Stimulated activated memory B cell treated with anti-CD40 and anti-IgM and Interleukin-4, amounts not matched to agents 10 μg/mL and 1 μg/mL and 100 μg/mL, for 72 hours (primary cell): ENCODE results near the gene RAPGEF1.
A peak's percentile ranks its signal among the peaks of the same experiment; 100 is the strongest.

Experiments used
- ATAC-seq: fragments of 150-1000 bp; cut with Tn5 transposase; 2 replicates; pipeline ENCODE4 v1.10.0; 2021
- H3K27ac Mint-ChIP-seq: one replicate; pipeline ENCODE4 v1.8.0; 2022; ENCODE audit warnings: mild to moderate bottlenecking, mixed read lengths
- H3K27me3 Mint-ChIP-seq: one replicate; pipeline ENCODE4 v1.8.0; 2022; ENCODE audit warnings: mixed read lengths
- H3K36me3 Mint-ChIP-seq: one replicate; pipeline ENCODE4 v1.8.0; 2022; ENCODE audit warnings: mixed read lengths
- H3K4me1 Mint-ChIP-seq: one replicate; pipeline ENCODE4 v1.8.0; 2022; ENCODE audit warnings: mixed read lengths
- H3K4me3 Mint-ChIP-seq: one replicate; pipeline ENCODE4 v1.8.0; 2022; ENCODE audit warnings: mild to moderate bottlenecking, moderate library complexity, mixed read lengths
- H3K9me3 Mint-ChIP-seq: one replicate; pipeline ENCODE4 v1.8.0; 2022; ENCODE audit warnings: mixed read lengths

Gene RAPGEF1

GRCh38 chr9:131534721-131535237 is 205.1 kb downstream of the RAPGEF1 start:
- Mint-ChIP-seq H3K27me3 (no peaks in the 10 kb centered on the region), H3K36me3 (no peaks in the 10 kb centered on the region), H3K27ac (no peak overlapping the region), H3K9me3 (no peaks in the 10 kb centered on the region), H3K4me3 (no peak overlapping the region), H3K4me1 (peaks cover 17% of the 10 kb centered on the region)
- no peak for ATAC-seq

DNA sequence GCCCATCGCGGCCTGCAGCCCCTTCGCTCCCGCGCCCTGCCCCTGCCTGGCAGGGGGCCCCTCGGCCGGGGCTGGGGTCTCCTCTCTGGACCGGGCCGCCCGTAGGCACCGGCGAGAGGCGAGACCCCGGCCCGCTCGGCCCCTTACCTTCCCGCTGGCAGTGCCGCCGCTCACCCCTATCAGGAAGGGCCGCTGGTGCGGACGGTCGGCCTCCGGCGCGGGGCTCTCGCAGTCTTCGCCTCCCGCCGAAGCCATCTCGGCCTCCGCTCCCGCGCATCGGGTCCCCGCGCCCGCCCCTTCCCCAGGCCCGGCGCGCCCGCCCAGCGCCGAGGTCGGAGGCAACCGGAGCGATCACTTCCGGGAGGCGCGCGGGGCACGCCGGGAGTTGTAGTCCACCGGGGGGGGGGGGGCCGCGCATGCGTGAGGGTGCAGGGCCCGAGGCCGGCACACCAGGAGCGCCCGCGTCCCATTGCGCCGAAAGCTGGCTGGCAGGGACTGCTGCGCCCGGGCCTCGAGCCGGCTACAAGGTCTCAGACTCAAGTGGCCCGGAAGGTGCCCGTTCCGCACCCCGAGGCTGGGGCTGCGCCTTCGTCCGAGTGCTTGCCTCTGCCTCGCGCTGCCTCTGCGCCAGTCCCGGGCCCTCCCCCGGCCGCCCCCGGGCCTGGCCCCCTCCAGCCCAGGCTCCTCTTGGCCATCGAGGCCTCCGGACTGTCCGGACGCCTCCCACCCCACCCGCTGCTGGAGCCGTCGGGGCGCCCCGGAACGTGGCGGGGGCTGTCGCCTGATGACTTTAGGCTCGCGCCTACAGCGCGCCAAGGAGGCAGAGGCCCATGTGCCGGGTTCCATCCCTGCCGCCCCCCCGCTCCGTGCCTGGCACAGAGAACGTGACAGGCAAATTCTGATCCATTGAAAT is 208.7 kb downstream of the RAPGEF1 start, which contains the start of gene UCK1:
Gene UCK1 (minus strand): TSS at position 344 of the 913 bp plus-strand sequence. CDS start 89 bp downstream, at position 255.
- H3K27ac Mint-ChIP-seq, result peak within 1 kb of the TSS; percentile 62
- peak within 1 kb of the TSS; percentile 79 for H3K4me3 Mint-ChIP-seq
- H3K9me3 Mint-ChIP-seq, result no peaks in the 10 kb centered on the region
- no peaks in the 10 kb centered on the region for H3K27me3 Mint-ChIP-seq
- peaks cover 20% of the 10 kb centered on the region for H3K36me3 Mint-ChIP-seq
- H3K4me1 Mint-ChIP-seq, result peaks cover 20% of the 10 kb centered on the region
- ATAC-seq, result peak; percentile 94

DNA sequence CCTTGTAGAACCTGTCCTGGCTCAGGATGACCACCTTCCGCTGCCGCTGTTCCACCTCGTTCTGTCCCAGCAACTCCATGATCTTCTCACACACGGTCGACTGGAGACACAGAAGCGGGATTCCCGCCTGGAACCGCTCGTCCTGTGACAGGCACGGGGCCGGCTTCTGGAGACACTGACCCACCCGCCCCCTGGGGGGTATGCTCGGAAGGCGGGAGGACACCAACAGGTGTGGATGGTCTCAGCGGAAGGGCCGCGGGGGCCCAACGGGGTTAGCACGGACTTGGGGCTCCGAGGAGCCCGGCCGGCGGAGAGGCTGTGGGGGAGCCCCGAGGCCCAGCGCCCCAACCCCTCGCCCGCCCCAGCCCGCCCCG is 209.3 kb downstream of the RAPGEF1 start:
- peaks cover 20% of the 10 kb centered on the region for H3K4me1 Mint-ChIP-seq
- H3K4me3 Mint-ChIP-seq, result peak overlapping the region; percentile 79
- no peaks in the 10 kb centered on the region for H3K27me3 Mint-ChIP-seq
- peaks cover 27% of the 10 kb centered on the region for H3K36me3 Mint-ChIP-seq
- no peaks in the 10 kb centered on the region for H3K9me3 Mint-ChIP-seq
- H3K27ac Mint-ChIP-seq, result peak overlapping the region; percentile 62
- peak; percentile 9 for ATAC-seq

- Mint-ChIP-seq H3K9me3 (no peaks in the 10 kb centered on the region), H3K27me3 (no peaks in the 10 kb centered on the region), H3K4me1 (peaks cover 19% of the 10 kb centered on the region), H3K36me3 (peaks cover 31% of the 10 kb centered on the region), H3K4me3 (peak overlapping the region; percentile 79), H3K27ac (peak overlapping the region; percentile 62)
- ATAC-seq, result no peak
These were observed 210.0 kb downstream of the RAPGEF1 start for GRCh38 chr9:131529597-131530545.

- Mint-ChIP-seq H3K27ac (no peak overlapping the region), H3K27me3 (no peaks in the 10 kb centered on the region), H3K36me3 (peaks cover 38% of the 10 kb centered on the region), H3K4me3 (no peak overlapping the region), H3K9me3 (no peaks in the 10 kb centered on the region), H3K4me1 (peaks cover 11% of the 10 kb centered on the region)
- no peak for ATAC-seq
These were observed 210.9 kb downstream of the RAPGEF1 start for GRCh38 chr9:131528886-131529505.

DNA sequence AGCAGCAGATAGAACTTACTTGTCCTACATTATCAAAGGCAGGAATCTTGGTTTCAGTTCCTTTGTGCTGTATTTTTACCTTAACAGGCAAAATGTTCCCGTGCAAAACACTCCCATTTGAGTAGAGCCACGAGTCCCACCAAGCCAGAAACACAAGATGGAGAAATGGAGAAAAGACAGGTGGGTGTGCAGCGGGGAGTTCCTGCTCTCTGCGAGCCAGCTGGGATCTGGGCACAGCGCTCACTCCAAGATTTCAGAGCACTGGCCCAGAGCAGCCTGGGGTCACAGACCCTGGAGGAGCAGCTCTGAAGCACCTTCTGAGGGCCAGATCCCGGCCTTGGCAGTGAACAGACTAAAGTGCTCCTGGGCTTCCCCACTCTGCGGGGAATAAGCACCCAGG is 211.7 kb downstream of the RAPGEF1 start:
- Mint-ChIP-seq H3K9me3 (no peaks in the 10 kb centered on the region), H3K27ac (no peak overlapping the region), H3K4me1 (peaks cover 11% of the 10 kb centered on the region), H3K36me3 (peaks cover 42% of the 10 kb centered on the region), H3K4me3 (no peak overlapping the region), H3K27me3 (no peaks in the 10 kb centered on the region)
- ATAC-seq, result no peak
